HepG2 (cell line): ENCODE measurements around the gene SYCE3. TPM values are rescaled to one million over a fixed set of nuclear protein-coding genes. Genes with fewer than 3 reads are reported as not detected.

Experiments
- FOXK1 ChIP-seq: sonication (generic); formaldehyde crosslinking; IDR thresholded peaks from 2 replicates; pipeline ENCODE4 v1.4.0; 2020; ENCODE audit warnings: low read depth, missing genetic modification reagents, borderline replicate concordance
- GFI1 ChIP-seq: sonication (generic); formaldehyde crosslinking; IDR thresholded peaks from 2 replicates; pipeline ENCODE4 v1.5.0; 2020; ENCODE audit warnings: missing genetic modification reagents, mild to moderate bottlenecking, borderline replicate concordance
- MNT ChIP-seq: fragments of 450-650 bp; IDR thresholded peaks from 2 replicates; pipeline ENCODE4 v1.6.1; 2016
- RAD51 ChIP-seq: fragments of 450-650 bp; IDR thresholded peaks from 2 replicates; pipeline ENCODE4 v1.6.1; 2016; ENCODE audit warnings: borderline replicate concordance
- THAP11 ChIP-seq: IDR thresholded peaks from 2 replicates; pipeline ENCODE4 v1.6.1; 2016; ENCODE audit warnings: missing biosample characterization, missing genetic modification reagents
- THAP7 ChIP-seq: sonication (generic); formaldehyde crosslinking; IDR thresholded peaks from 2 replicates; pipeline ENCODE4 v1.8.1; 2023; ENCODE audit warnings: mild to moderate bottlenecking, missing genetic modification reagents
- ZBTB4 ChIP-seq: sonication (generic); formaldehyde crosslinking; IDR thresholded peaks from 2 replicates; pipeline ENCODE4 v1.4.0; 2020; ENCODE audit warnings: missing genetic modification reagents, mild to moderate bottlenecking, borderline replicate concordance
- ZBTB43 ChIP-seq: sonication (generic); formaldehyde crosslinking; conservative IDR thresholded peaks from 2 replicates; pipeline ENCODE4 v1.4.0; 2020; ENCODE audit warnings: missing genetic modification reagents
- ZC3H13 ChIP-seq: sonication (generic); formaldehyde crosslinking; IDR thresholded peaks from 2 replicates; pipeline ENCODE4 v1.8.1; 2023; ENCODE audit warnings: mild to moderate bottlenecking, missing genetic modification reagents, moderate library complexity
- ZNF337 ChIP-seq: sonication (generic); formaldehyde crosslinking; IDR thresholded peaks from 2 replicates; pipeline ENCODE4 v1.5.1; 2020; ENCODE audit warnings: missing genetic modification reagents, low read depth, mild to moderate bottlenecking, borderline replicate concordance
- ZNF354B ChIP-seq: sonication (generic); formaldehyde crosslinking; IDR thresholded peaks from 2 replicates; pipeline ENCODE4 v1.8.0; 2022; ENCODE audit warnings: mild to moderate bottlenecking, missing genetic modification reagents
- ZNF407 ChIP-seq: sonication (generic); formaldehyde crosslinking; IDR thresholded peaks from one replicate; pipeline ENCODE4 v1.5.1; 2020; ENCODE audit warnings: mild to moderate bottlenecking, missing genetic modification reagents; ENCODE audit errors: not compliant biosample characterization
- ZNF543 ChIP-seq: sonication (generic); formaldehyde crosslinking; IDR thresholded peaks from 2 replicates; pipeline ENCODE4 v1.4.0; 2020; ENCODE audit warnings: mild to moderate bottlenecking, missing genetic modification reagents
- polyA plus RNA-seq, 8 experiments: library from polyadenylated mRNA; depleted of rRNA in 3 of 8; stranded (reverse) in 7 of 8; unstranded in 1 of 8; fragments of >200 nt; fragmentation: Illumina TruSeq in 4 of 8; extraction: Trizol in 4 of 8; gene quantifications; 2 replicates each; pipeline versions ENCODE4 v1.2.1 to v1.2.3, GENCODE V29; 2011 to 2016; ENCODE audit warnings: low read depth in 4 of 8, missing spikeins in 1 of 8, mixed read lengths in 1 of 8; ENCODE audit not compliant: insufficient read depth in 1 of 8
- total RNA-seq, 5 experiments: library from RNA; depleted of rRNA; stranded (reverse); fragments of >200 nt; fragmentation: Illumina TruSeq; extraction: Trizol; gene quantifications; 2 replicates each; pipeline ENCODE4 v1.2.3, GENCODE V29; 2016; ENCODE audit warnings: low read depth in 1 of 5

Gene SYCE3
- total and polyA plus RNA-seq, 2 of the 13 experiments (the other 11 are each of a cell fraction or from before 2014, with no cell fraction given), result not detected

- TF ChIP-seq ZBTB43 (CRISPR knock-in tag) (no peak; the same call in 1 of the 2 replicates), ZNF407 (CRISPR knock-in tag) (peak; percentile 91), ZNF354B (no peak), THAP11 (CRISPR knock-in tag) (peak; percentile 74), ZNF337 (CRISPR knock-in tag) (peak; percentile 68; the same call in 1 of the 2 replicates), MNT (peak; percentile 86), ZC3H13 (CRISPR knock-in tag) (peak; percentile 99), ZNF543 (peak; percentile 77), FOXK1 (CRISPR knock-in tag) (peak; percentile 38), ZBTB4 (CRISPR knock-in tag) (peak; percentile 52), RAD51 (peak; percentile 96), THAP7 (CRISPR knock-in tag) (no peak), GFI1 (no peak)
Measured at GRCh38 chr22:50525104-50525857, 37.4 kb downstream of the SYCE3 start, which contains the start of gene SCO2 (continued).
